ENCODE data around the gene LCE2B. TPM values are rescaled to one million over a fixed set of nuclear protein-coding genes. Genes with fewer than 3 reads are reported as not detected.

Gene LCE2B
- total RNA-seq, 1 donor from 2014 or later = not detected

DNA sequence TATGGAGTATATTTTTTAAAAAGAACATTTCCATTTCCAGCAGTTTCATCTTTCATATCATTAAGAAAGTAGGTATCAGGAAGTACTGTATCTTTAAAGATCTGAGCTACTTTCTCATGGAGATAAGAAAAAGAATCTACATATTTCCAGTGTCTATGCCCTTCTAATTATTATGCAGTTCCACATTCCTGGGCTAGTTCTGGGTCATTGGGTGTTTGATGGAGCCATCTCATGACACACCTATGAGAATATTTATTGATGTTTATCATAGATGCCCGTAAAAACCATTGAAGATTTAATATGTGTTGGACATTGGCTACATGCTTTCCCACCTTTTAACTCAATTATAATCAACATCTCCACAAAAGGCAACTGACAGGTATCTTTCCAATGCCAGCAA lies 43.1 kb downstream of the LCE2B start:
- no peak for DNase-seq (ENCODE audit: low spot score)

GRCh38 chr1:152735648-152736047 lies 49.7 kb downstream of the LCE2B start:
- no peak for DNase-seq (ENCODE audit: low spot score)

Other genes with a start within 250 kb of the LCE2B start
- gene LCE5A, start 175.3 kb upstream of the LCE2B start, total RNA-seq = not detected
- not detected for gene CRCT1, start 171.6 kb upstream of the LCE2B start, total RNA-seq
- gene LCE3E, start 119.3 kb upstream of the LCE2B start, total RNA-seq = not detected
- gene LCE3D, start 105.6 kb upstream of the LCE2B start, total RNA-seq = not detected
- gene LCE3C, start 85.9 kb upstream of the LCE2B start, total RNA-seq = not detected
- gene LCE3B, start 72.3 kb upstream of the LCE2B start, total RNA-seq = not detected
- gene LCE3A, start 63.0 kb upstream of the LCE2B start, total RNA-seq = not detected
- not detected for gene LCE2D, start 22.7 kb upstream of the LCE2B start, total RNA-seq
- not detected for gene LCE2C, start 10.8 kb upstream of the LCE2B start, total RNA-seq
- not detected for gene LCE2A, start 12.2 kb downstream of the LCE2B start, total RNA-seq
- gene LCE4A, start 22.0 kb downstream of the LCE2B start, total RNA-seq = not detected
- gene KPRP, start 71.9 kb downstream of the LCE2B start, total RNA-seq = not detected
- gene LCE1F, start 89.0 kb downstream of the LCE2B start, total RNA-seq = not detected
- gene LCE1E, start 100.1 kb downstream of the LCE2B start, total RNA-seq = not detected
- gene LCE1D, start 110.6 kb downstream of the LCE2B start, total RNA-seq = not detected
- not detected for gene LCE1C, start 120.5 kb downstream of the LCE2B start, total RNA-seq
- not detected for gene LCE1B, start 125.8 kb downstream of the LCE2B start, total RNA-seq
- gene LCE1A, start 141.3 kb downstream of the LCE2B start, total RNA-seq = not detected
- gene LCE6A, start 156.7 kb downstream of the LCE2B start, total RNA-seq = not detected
- not detected for gene LCE7A, start 173.9 kb downstream of the LCE2B start, total RNA-seq
- gene SMCP, start 192.2 kb downstream of the LCE2B start, total RNA-seq = not detected
- gene IVL, start 222.4 kb downstream of the LCE2B start, total RNA-seq = not detected

Data from mesenteric fat pad (tissue), 1 donor.